ENCODE results near the gene MCTP2.

DNA sequence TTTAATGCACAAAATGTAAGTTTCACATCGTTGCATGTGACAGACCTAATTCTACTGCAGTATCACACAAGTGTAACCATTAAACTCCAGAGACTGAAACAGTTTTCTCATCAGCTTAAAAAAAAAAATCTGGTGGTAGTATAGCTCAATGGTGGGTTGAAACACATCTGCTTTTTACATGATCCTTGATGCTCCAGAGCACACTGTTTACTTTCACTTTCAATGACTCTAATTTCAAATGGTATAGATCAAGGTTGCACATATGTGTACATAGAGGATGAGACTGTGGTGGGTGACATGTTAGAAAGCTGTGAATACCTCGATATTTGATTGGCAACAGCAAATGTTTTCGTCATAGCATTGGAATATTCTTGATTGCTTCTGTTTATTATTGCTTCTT lies 22.4 kb downstream of the MCTP2 start:
- TF ChIP-seq, protein P1, sequence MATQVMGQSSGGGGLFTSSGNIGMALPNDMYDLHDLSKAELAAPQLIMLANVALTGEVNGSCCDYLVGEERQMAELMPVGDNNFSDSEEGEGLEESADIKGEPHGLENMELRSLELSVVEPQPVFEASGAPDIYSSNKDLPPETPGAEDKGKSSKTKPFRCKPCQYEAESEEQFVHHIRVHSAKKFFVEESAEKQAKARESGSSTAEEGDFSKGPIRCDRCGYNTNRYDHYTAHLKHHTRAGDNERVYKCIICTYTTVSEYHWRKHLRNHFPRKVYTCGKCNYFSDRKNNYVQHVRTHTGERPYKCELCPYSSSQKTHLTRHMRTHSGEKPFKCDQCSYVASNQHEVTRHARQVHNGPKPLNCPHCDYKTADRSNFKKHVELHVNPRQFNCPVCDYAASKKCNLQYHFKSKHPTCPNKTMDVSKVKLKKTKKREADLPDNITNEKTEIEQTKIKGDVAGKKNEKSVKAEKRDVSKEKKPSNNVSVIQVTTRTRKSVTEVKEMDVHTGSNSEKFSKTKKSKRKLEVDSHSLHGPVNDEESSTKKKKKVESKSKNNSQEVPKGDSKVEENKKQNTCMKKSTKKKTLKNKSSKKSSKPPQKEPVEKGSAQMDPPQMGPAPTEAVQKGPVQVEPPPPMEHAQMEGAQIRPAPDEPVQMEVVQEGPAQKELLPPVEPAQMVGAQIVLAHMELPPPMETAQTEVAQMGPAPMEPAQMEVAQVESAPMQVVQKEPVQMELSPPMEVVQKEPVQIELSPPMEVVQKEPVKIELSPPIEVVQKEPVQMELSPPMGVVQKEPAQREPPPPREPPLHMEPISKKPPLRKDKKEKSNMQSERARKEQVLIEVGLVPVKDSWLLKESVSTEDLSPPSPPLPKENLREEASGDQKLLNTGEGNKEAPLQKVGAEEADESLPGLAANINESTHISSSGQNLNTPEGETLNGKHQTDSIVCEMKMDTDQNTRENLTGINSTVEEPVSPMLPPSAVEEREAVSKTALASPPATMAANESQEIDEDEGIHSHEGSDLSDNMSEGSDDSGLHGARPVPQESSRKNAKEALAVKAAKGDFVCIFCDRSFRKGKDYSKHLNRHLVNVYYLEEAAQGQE (IDR thresholded peaks at IDR 0.05; ENCODE audit: insufficient replicate concordance, low read depth), result no peak
- TF ChIP-seq, protein P2, sequence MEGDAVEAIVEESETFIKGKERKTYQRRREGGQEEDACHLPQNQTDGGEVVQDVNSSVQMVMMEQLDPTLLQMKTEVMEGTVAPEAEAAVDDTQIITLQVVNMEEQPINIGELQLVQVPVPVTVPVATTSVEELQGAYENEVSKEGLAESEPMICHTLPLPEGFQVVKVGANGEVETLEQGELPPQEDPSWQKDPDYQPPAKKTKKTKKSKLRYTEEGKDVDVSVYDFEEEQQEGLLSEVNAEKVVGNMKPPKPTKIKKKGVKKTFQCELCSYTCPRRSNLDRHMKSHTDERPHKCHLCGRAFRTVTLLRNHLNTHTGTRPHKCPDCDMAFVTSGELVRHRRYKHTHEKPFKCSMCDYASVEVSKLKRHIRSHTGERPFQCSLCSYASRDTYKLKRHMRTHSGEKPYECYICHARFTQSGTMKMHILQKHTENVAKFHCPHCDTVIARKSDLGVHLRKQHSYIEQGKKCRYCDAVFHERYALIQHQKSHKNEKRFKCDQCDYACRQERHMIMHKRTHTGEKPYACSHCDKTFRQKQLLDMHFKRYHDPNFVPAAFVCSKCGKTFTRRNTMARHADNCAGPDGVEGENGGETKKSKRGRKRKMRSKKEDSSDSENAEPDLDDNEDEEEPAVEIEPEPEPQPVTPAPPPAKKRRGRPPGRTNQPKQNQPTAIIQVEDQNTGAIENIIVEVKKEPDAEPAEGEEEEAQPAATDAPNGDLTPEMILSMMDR (IDR thresholded peaks at IDR 0.05; ENCODE audit: insufficient read depth, low read length), result no peak
- TF ChIP-seq POLR2AphosphoS5 (IDR thresholded peaks at IDR 0.05; ENCODE audit: low read depth) (no peak), SPI1 (IDR thresholded peaks at IDR 0.05; ENCODE audit: borderline replicate concordance, low read depth) (no peak), GABPA (IDR thresholded peaks at IDR 0.05; ENCODE audit: low read depth) (no peak)
